ENCODE measurements around the gene RPS15A. TPM values are rescaled to one million over a fixed set of nuclear protein-coding genes. Genes with fewer than 3 reads are reported as not detected.

Gene RPS15A
- total and polyA plus RNA-seq, 4 donors, result 349 to 1,185 (median 895) TPM

DNA sequence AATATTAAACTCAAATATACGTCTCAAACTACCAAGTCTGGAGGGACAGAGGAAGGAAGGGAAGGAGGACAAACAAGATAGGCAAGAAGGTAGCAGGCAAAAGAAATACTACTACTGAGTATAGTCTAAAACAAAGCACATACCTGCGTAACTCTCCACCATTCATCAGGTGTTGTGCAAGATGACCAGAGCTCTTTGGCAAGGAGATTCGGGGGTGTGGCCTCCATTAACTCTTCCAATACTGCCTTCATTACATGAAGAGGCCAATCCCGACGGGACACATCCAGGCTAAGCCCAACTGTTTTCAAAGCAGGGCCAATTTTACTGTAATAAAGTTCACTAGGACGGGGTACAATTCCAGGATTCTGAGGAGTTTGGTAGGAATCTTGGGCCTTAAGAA lies 49.4 kb upstream of the RPS15A start:
- no peak overlapping the region for H3K9ac ChIP-seq (ENCODE audit: low read depth in 1 of 2, low read length in 2 of 2)
- peak; percentile 41 to 51 for TF ChIP-seq RXRA (IDR thresholded peaks at IDR 0.05)
- TF ChIP-seq, protein P1, sequence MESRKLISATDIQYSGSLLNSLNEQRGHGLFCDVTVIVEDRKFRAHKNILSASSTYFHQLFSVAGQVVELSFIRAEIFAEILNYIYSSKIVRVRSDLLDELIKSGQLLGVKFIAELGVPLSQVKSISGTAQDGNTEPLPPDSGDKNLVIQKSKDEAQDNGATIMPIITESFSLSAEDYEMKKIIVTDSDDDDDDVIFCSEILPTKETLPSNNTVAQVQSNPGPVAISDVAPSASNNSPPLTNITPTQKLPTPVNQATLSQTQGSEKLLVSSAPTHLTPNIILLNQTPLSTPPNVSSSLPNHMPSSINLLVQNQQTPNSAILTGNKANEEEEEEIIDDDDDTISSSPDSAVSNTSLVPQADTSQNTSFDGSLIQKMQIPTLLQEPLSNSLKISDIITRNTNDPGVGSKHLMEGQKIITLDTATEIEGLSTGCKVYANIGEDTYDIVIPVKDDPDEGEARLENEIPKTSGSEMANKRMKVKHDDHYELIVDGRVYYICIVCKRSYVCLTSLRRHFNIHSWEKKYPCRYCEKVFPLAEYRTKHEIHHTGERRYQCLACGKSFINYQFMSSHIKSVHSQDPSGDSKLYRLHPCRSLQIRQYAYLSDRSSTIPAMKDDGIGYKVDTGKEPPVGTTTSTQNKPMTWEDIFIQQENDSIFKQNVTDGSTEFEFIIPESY (IDR thresholded peaks at IDR 0.05), result peak; percentile 29
- TF ChIP-seq HNF4G (IDR thresholded peaks at IDR 0.05), result no peak
- TF ChIP-seq SP1 (IDR thresholded peaks at IDR 0.05), result peak; percentile 28
- TF ChIP-seq, protein P2, sequence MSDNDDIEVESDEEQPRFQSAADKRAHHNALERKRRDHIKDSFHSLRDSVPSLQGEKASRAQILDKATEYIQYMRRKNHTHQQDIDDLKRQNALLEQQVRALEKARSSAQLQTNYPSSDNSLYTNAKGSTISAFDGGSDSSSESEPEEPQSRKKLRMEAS (IDR thresholded peaks at IDR 0.05), result peak; percentile 31
- TF ChIP-seq RAD21 (IDR thresholded peaks at IDR 0.05), result peak; percentile 47 to 57
- TF ChIP-seq, protein P3, sequence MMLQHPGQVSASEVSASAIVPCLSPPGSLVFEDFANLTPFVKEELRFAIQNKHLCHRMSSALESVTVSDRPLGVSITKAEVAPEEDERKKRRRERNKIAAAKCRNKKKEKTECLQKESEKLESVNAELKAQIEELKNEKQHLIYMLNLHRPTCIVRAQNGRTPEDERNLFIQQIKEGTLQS (IDR thresholded peaks at IDR 0.05), result peak; percentile 27
- TF ChIP-seq FOXA2 (IDR thresholded peaks at IDR 0.05), result no peak
- TF ChIP-seq HNF4A (conservative IDR thresholded peaks at IDR 0.05), result peak; percentile 40 to 61
- TF ChIP-seq YY1 (IDR thresholded peaks at IDR 0.05), result peak; percentile 75
- H3K9me3 ChIP-seq (ENCODE audit: control insufficient read depth in 4 of 4, low read length in 3 of 4), result no peaks in the 10 kb centered on the region
- H3K27ac ChIP-seq (ENCODE audit: low read depth in 1 of 2, low read length in 2 of 2), result no peak overlapping the region
- peaks cover 14 to 63% (median 51%) of the 10 kb centered on the region in 4 donors for H3K36me3 ChIP-seq (ENCODE audit: control insufficient read depth in 4 of 4, insufficient read depth in 3 of 4, low read depth in 1 of 4, low read length in 3 of 4)
- no peaks in the 10 kb centered on the region for H3K27me3 ChIP-seq (ENCODE audit: control insufficient read depth in 4 of 4, insufficient read depth in 4 of 4, low read length in 3 of 4)
- peak; percentile 36 for DNase-seq (ENCODE audit: low spot score)
- 36% methylated on average over 6 of the region's 6 CpGs for WGBS
- H3K4me3 ChIP-seq (ENCODE audit: low read depth in 1 of 3, low read length in 3 of 3), result no peak overlapping the region
- peaks cover 2 to 15% (median 10%) of the 10 kb centered on the region in 4 donors for H3K4me1 ChIP-seq (ENCODE audit: control insufficient read depth in 4 of 4, insufficient read depth in 4 of 4, low read length in 3 of 4)

DNA sequence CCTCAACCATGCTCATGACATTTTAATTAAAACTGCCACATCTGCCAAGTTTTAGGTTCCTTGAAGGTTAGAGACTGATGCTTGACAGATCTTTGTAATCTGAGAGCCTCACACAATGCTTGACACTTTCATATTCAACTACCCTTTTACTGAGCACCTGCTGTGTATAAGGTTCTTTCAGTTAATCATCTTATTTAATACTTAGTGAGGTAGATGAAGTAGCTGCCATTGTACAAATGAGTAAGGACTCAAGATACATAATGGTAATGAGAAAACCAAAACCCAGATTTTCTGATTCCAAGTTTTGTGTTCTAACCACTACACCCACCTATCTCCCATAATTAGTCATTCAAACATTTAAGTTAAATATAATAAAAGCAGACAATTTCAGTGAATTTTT lies 46.6 kb upstream of the RPS15A start:
- Histone ChIP-seq H3K9ac (ENCODE audit: low read depth in 1 of 2, low read length in 2 of 2) (no peak overlapping the region), H3K27ac (ENCODE audit: low read depth in 1 of 2, low read length in 2 of 2) (no peak overlapping the region), H3K4me1 (ENCODE audit: control insufficient read depth in 4 of 4, insufficient read depth in 4 of 4, low read length in 3 of 4) (peaks cover 2 to 8% (median 5%) of the 10 kb centered on the region in 4 donors), H3K4me3 (ENCODE audit: low read depth in 1 of 3, low read length in 3 of 3) (no peak overlapping the region), H3K9me3 (ENCODE audit: control insufficient read depth in 4 of 4, low read length in 3 of 4) (no peaks in the 10 kb centered on the region), H3K36me3 (ENCODE audit: control insufficient read depth in 4 of 4, insufficient read depth in 3 of 4, low read depth in 1 of 4, low read length in 3 of 4) (peaks cover 17 to 82% (median 71%) of the 10 kb centered on the region in 4 donors), H3K27me3 (ENCODE audit: control insufficient read depth in 4 of 4, insufficient read depth in 4 of 4, low read length in 3 of 4) (no peaks in the 10 kb centered on the region)
- no peak for DNase-seq (ENCODE audit: low spot score)
- no peak for TF ChIP-seq FOXA2 (IDR thresholded peaks at IDR 0.05)
- TF ChIP-seq YY1 (IDR thresholded peaks at IDR 0.05), result no peak
- TF ChIP-seq, protein P4, sequence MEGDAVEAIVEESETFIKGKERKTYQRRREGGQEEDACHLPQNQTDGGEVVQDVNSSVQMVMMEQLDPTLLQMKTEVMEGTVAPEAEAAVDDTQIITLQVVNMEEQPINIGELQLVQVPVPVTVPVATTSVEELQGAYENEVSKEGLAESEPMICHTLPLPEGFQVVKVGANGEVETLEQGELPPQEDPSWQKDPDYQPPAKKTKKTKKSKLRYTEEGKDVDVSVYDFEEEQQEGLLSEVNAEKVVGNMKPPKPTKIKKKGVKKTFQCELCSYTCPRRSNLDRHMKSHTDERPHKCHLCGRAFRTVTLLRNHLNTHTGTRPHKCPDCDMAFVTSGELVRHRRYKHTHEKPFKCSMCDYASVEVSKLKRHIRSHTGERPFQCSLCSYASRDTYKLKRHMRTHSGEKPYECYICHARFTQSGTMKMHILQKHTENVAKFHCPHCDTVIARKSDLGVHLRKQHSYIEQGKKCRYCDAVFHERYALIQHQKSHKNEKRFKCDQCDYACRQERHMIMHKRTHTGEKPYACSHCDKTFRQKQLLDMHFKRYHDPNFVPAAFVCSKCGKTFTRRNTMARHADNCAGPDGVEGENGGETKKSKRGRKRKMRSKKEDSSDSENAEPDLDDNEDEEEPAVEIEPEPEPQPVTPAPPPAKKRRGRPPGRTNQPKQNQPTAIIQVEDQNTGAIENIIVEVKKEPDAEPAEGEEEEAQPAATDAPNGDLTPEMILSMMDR (IDR thresholded peaks at IDR 0.05; ENCODE audit: low read depth, low read length, missing input control), result no peak
- TF ChIP-seq, protein P2 (IDR thresholded peaks at IDR 0.05), result no peak
- no peak for TF ChIP-seq EGR1 (IDR thresholded peaks at IDR 0.05; ENCODE audit: low read depth in 2 of 2)
- no peak for TF ChIP-seq NR2F2 (IDR thresholded peaks at IDR 0.05)
- TF ChIP-seq, protein P1 (IDR thresholded peaks at IDR 0.05), result no peak
- no peak for TF ChIP-seq TAF1 (conservative IDR thresholded peaks at IDR 0.05)
- no peak for TF ChIP-seq RXRA (IDR thresholded peaks at IDR 0.05)
- no peak for TF ChIP-seq HNF4G (IDR thresholded peaks at IDR 0.05)
- no peak for TF ChIP-seq GABPA (IDR thresholded peaks at IDR 0.05 in 1 of 2, conservative IDR thresholded peaks at IDR 0.05 in 1 of 2)
- no peak for TF ChIP-seq RAD21 (IDR thresholded peaks at IDR 0.05)
- no peak for TF ChIP-seq HNF4A (conservative IDR thresholded peaks at IDR 0.05)
- TF ChIP-seq, protein P3 (IDR thresholded peaks at IDR 0.05), result no peak
- TF ChIP-seq, protein P5, sequence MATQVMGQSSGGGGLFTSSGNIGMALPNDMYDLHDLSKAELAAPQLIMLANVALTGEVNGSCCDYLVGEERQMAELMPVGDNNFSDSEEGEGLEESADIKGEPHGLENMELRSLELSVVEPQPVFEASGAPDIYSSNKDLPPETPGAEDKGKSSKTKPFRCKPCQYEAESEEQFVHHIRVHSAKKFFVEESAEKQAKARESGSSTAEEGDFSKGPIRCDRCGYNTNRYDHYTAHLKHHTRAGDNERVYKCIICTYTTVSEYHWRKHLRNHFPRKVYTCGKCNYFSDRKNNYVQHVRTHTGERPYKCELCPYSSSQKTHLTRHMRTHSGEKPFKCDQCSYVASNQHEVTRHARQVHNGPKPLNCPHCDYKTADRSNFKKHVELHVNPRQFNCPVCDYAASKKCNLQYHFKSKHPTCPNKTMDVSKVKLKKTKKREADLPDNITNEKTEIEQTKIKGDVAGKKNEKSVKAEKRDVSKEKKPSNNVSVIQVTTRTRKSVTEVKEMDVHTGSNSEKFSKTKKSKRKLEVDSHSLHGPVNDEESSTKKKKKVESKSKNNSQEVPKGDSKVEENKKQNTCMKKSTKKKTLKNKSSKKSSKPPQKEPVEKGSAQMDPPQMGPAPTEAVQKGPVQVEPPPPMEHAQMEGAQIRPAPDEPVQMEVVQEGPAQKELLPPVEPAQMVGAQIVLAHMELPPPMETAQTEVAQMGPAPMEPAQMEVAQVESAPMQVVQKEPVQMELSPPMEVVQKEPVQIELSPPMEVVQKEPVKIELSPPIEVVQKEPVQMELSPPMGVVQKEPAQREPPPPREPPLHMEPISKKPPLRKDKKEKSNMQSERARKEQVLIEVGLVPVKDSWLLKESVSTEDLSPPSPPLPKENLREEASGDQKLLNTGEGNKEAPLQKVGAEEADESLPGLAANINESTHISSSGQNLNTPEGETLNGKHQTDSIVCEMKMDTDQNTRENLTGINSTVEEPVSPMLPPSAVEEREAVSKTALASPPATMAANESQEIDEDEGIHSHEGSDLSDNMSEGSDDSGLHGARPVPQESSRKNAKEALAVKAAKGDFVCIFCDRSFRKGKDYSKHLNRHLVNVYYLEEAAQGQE (IDR thresholded peaks at IDR 0.05), result no peak
- TF ChIP-seq SP1 (IDR thresholded peaks at IDR 0.05), result no peak
- no peak for TF ChIP-seq FOXA1 (IDR thresholded peaks at IDR 0.05)
- TF ChIP-seq JUND (IDR thresholded peaks at IDR 0.05), result no peak

Data from liver (tissue), 9 donors.